ENCODE data around the gene AOPEP.

- TF ChIP-seq CTCF (IDR thresholded peaks at IDR 0.05 in 8 of 11, conservative IDR thresholded peaks at IDR 0.05 in 3 of 11) (no peak), POLR2AphosphoS5 (IDR thresholded peaks at IDR 0.05) (no peak), POLR2A (IDR thresholded peaks at IDR 0.05) (no peak)
Observed at GRCh38 chr9:95062596-95063065, 336.1 kb downstream of the AOPEP start.

Data from spleen (tissue), 7 donors.